Calu3 (cell line): Measurements from ENCODE around the gene DDIAS. TPM values are rescaled to one million over a fixed set of nuclear protein-coding genes. Genes with fewer than 3 reads are reported as not detected.
"Not testable (repeated sequence)": the region's sequence is repeated elsewhere in the genome, so short reads cannot be mapped to it uniquely, and the experiment has no call there.

Source experiments
- BruUV-seq: library from RNA; stranded (reverse); fragments of 400-500 nt; replicated peaks from 2 replicates; lab custom pipeline; 2021; lab: Mats Ljungman, UMichigan
- CTCF ChIA-PET: fragments of 300-600 bp; sonication (Branson Sonifier 250); formaldehyde crosslinking; loops from one replicate; lab custom pipeline; 2022; ENCODE audit warnings: antibody characterized with exemption; lab: Charles Lee
- DNase-seq: peaks from one replicate; pipeline ENCODE4 v3.0.0; 2022
- H3K27ac Mint-ChIP-seq: one replicate; pipeline ENCODE4 v1.8.0; 2022; ENCODE audit warnings: mixed read lengths; ENCODE audit not compliant: unreplicated experiment
- H3K27me3 Mint-ChIP-seq: one replicate; pipeline ENCODE4 v1.8.0; 2022; ENCODE audit warnings: mixed read lengths; ENCODE audit not compliant: unreplicated experiment
- H3K36me3 Mint-ChIP-seq: one replicate; pipeline ENCODE4 v1.8.0; 2022; ENCODE audit warnings: mild to moderate bottlenecking, moderate library complexity, mixed read lengths; ENCODE audit not compliant: insufficient read depth, unreplicated experiment
- H3K4me1 Mint-ChIP-seq: one replicate; pipeline ENCODE4 v1.8.0; 2022; ENCODE audit warnings: mild to moderate bottlenecking, low read depth, mixed read lengths; ENCODE audit not compliant: unreplicated experiment
- H3K4me3 Mint-ChIP-seq: one replicate; pipeline ENCODE4 v1.8.0; 2022; ENCODE audit warnings: mild to moderate bottlenecking, low read depth, moderate library complexity, mixed read lengths; ENCODE audit not compliant: unreplicated experiment
- H3K9me3 Mint-ChIP-seq: one replicate; pipeline ENCODE4 v1.8.0; 2022; ENCODE audit warnings: low read depth, mixed read lengths; ENCODE audit not compliant: unreplicated experiment
- intact Hi-C: fragments of 100-400 bp; cut with micrococcal nuclease; formaldehyde crosslinking; loops from one replicate; pipeline ENCODE4 v1.10.0; 2022; ENCODE audit not compliant: unreplicated experiment
- total RNA-seq: library from RNA; stranded (reverse); gene quantifications from 2 replicates; pipeline ENCODE4 v1.2.3, GENCODE V29; 2022
- TF ChIP-seq, protein P1 (sequence below): fragments of 200-600 bp; IDR thresholded peaks from one replicate; pipeline ENCODE4 v1.8.0; 2022; ENCODE audit warnings: antibody characterized with exemption; ENCODE audit not compliant: unreplicated experiment

DDIAS gene
- total RNA-seq, 1 experiment from 2014 or later, result 10.9 TPM

DNA sequence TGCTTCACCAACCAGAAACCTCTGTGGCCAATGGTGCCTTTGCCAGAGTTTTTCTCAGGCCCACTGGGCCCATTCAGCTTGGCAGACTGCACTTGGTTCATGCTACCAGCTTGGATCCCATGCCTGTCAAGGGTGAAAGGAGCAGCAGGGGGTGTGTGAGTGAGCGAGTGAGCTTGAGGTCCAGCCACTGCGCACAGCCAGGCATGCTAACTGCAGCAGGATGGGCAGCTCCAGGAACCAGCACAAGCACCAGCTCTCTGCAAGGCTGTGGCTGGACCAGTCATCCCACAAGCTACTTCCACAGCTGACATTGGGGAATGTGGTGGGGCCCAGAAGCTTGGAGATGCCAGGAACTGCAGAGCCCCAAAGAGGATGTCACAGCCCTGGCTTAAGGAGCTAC lies 40.8 kb downstream of the DDIAS start:
- Mint-ChIP-seq H3K27ac (no peak overlapping the region), H3K36me3 (no peaks in the 10 kb centered on the region), H3K9me3 (no peaks in the 10 kb centered on the region), H3K4me1 (no peaks in the 10 kb centered on the region), H3K4me3 (no peak overlapping the region), H3K27me3 (no peaks in the 10 kb centered on the region)
- DNase-seq, result no peak
- BruUV-seq, result no TSS peak
- CTCF ChIA-PET, result no interaction called here
- TF ChIP-seq, protein P1, sequence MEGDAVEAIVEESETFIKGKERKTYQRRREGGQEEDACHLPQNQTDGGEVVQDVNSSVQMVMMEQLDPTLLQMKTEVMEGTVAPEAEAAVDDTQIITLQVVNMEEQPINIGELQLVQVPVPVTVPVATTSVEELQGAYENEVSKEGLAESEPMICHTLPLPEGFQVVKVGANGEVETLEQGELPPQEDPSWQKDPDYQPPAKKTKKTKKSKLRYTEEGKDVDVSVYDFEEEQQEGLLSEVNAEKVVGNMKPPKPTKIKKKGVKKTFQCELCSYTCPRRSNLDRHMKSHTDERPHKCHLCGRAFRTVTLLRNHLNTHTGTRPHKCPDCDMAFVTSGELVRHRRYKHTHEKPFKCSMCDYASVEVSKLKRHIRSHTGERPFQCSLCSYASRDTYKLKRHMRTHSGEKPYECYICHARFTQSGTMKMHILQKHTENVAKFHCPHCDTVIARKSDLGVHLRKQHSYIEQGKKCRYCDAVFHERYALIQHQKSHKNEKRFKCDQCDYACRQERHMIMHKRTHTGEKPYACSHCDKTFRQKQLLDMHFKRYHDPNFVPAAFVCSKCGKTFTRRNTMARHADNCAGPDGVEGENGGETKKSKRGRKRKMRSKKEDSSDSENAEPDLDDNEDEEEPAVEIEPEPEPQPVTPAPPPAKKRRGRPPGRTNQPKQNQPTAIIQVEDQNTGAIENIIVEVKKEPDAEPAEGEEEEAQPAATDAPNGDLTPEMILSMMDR, result no peak
- intact Hi-C loops, result no loop called here

- BruUV-seq, intact Hi-C loops, H3K4me3 Mint-ChIP-seq, H3K27ac Mint-ChIP-seq, H3K36me3 Mint-ChIP-seq, H3K9me3 Mint-ChIP-seq, H3K4me1 Mint-ChIP-seq, DNase-seq, H3K27me3 Mint-ChIP-seq, CTCF ChIA-PET: not testable (repeated sequence)
Measured at GRCh38 chr11:82943430-82943829, 41.9 kb downstream of the DDIAS start.

DNA sequence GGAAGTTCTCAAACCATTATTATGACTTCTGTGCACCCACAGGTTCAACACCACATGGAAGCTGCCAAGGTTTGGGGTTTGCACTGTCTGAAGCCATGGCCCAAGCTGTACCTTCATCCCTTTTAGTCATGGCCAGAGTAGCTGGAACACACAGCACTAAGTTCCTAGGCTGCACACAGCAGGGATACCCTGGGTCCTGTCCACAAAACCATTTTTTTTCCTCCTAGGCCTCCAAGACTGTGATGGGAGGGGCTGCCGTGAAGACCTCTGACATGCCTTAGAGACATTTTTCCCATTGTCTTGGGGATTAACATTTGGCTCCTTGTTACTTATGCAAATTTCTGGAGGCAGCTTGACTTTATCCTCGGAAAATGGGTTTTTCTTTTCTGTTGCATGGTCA lies 42.7 kb downstream of the DDIAS start:
- H3K27ac Mint-ChIP-seq, result no peak overlapping the region
- no peaks in the 10 kb centered on the region for H3K4me1 Mint-ChIP-seq
- no peaks in the 10 kb centered on the region for H3K36me3 Mint-ChIP-seq
- H3K4me3 Mint-ChIP-seq, result no peak overlapping the region
- TF ChIP-seq, protein P1, result no peak
- CTCF ChIA-PET, result no interaction called here
- no TSS peak for BruUV-seq
- intact Hi-C loops, result no loop called here
- H3K9me3 Mint-ChIP-seq, result no peaks in the 10 kb centered on the region
- no peak for DNase-seq
- no peaks in the 10 kb centered on the region for H3K27me3 Mint-ChIP-seq

DNA sequence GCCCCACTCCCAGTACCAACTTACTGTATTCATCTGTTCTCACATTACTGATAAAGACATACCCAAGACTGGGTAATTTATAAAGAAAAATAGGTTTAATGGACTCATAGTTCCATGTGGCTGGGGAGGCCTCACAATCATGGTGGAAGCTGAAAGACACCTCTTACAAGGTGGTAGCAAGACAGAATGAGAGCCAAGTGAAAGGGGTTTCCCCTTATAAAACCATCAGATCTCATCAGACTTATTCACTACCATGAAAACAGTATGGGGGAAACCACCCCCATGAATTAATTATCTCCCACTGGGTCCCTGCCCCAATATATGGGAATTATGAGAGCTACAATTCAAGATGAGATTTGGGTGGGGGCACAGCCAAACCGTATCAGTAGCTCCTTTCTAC lies 43.5 kb downstream of the DDIAS start:
- H3K27ac Mint-ChIP-seq, H3K27me3 Mint-ChIP-seq, H3K36me3 Mint-ChIP-seq, BruUV-seq, H3K4me1 Mint-ChIP-seq, intact Hi-C loops, CTCF ChIA-PET, DNase-seq, H3K4me3 Mint-ChIP-seq, H3K9me3 Mint-ChIP-seq: not testable (repeated sequence)

GRCh38 chr11:82945682-82946081 lies 44.1 kb downstream of the DDIAS start:
- intact Hi-C loops, result no loop called here
- Mint-ChIP-seq H3K4me1 (no peaks in the 10 kb centered on the region), H3K27me3 (no peaks in the 10 kb centered on the region), H3K27ac (no peak overlapping the region), H3K4me3 (no peak overlapping the region), H3K9me3 (no peaks in the 10 kb centered on the region), H3K36me3 (no peaks in the 10 kb centered on the region)
- no peak for DNase-seq
- CTCF ChIA-PET, result no interaction called here
- BruUV-seq, result no TSS peak
- TF ChIP-seq, protein P1, result no peak
